RWPE1 (cell line): Measurements from ENCODE around the gene GPHN.

Experiments used
- CTCF ChIA-PET: fragments of 350-600 bp; sonication (Branson Sonifier 250); formaldehyde crosslinking; extraction: SDS; loops from one replicate; lab custom pipeline; 2021; lab: Yijun Ruan, JAX
- POLR2A ChIA-PET: fragments of 400-600 bp; formaldehyde crosslinking; extraction: SDS; loops from one replicate; lab custom pipeline; 2020; ENCODE audit warnings: antibody characterized with exemption; ENCODE audit not compliant: low non-redundant PET; lab: Yijun Ruan, JAX
- DNase-seq: peaks from one replicate; pipeline ENCODE4 v3.0.0; 2012; ENCODE audit warnings: low spot score
- H3K27ac ChIP-seq: fragments of 450-650 bp; 2 replicates; pipeline ENCODE4 v1.5.1; 2017
- TF ChIP-seq, protein P1 (sequence below): fragments of 450-650 bp; conservative IDR thresholded peaks from 2 replicates; pipeline ENCODE4 v1.5.1; 2017; ENCODE audit warnings: low read depth, mild to moderate bottlenecking

Gene GPHN

DNA sequence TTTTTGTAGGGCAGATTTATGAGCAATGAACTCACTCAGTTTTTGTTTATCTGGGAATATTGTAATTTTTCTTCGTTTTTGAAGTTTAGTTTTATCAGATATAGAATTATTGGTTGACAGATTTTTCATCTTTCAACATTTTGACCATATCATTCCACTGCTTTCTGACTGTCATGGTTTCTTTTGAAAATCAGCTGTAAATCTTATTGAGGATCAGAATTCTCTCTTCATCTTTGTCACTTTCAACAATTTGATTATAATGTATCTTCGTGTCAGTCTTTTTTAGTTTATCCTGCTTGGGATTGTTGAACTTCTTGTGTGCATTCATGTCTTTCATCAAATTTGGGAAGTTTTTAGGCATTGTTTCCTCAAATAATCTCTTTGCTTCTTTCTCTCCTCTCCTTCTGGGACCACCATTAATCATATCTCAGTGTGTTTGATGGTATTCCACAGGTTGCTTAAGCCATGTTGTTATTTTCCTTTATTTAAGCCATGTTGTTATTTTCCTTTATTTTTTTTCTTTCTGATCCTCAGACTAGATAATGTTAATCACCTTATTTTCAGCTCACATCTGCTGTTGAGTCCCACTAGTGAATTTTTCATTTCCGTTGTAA is 451.6 kb downstream of the GPHN start:
- ChIA-PET POLR2A (no interaction called here), CTCF (interaction anchor here (0.5 kb wide), 1 partner anchor 185 kb away, joined by 10 read pairs; no protein-coding TSS in a partner anchor)
- no peak overlapping the region for H3K27ac ChIP-seq
- TF ChIP-seq, protein P1, sequence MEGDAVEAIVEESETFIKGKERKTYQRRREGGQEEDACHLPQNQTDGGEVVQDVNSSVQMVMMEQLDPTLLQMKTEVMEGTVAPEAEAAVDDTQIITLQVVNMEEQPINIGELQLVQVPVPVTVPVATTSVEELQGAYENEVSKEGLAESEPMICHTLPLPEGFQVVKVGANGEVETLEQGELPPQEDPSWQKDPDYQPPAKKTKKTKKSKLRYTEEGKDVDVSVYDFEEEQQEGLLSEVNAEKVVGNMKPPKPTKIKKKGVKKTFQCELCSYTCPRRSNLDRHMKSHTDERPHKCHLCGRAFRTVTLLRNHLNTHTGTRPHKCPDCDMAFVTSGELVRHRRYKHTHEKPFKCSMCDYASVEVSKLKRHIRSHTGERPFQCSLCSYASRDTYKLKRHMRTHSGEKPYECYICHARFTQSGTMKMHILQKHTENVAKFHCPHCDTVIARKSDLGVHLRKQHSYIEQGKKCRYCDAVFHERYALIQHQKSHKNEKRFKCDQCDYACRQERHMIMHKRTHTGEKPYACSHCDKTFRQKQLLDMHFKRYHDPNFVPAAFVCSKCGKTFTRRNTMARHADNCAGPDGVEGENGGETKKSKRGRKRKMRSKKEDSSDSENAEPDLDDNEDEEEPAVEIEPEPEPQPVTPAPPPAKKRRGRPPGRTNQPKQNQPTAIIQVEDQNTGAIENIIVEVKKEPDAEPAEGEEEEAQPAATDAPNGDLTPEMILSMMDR = no peak
- DNase-seq = no peak

DNA sequence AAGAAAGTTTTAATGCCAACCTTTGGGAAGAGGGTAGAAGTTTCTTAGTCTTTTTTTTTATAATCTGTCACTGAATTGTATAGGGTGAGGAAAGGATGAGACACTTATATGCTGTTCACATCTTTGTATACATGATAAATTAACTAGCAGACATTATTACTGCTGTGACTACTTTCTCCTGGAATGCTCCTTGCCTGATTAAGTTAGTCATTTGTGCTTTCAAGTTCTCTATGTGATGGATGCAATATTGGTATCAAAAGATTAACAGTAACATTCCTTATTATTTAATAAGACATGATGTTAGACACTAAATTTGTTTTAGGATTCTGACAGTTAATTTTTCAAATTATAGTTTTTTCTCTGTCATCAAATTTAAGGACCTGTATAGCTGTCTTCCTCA is 457.9 kb downstream of the GPHN start:
- ChIA-PET POLR2A (no interaction called here), CTCF (no interaction called here)
- TF ChIP-seq, protein P1 = no peak
- DNase-seq = peak; percentile 20
- no peak overlapping the region for H3K27ac ChIP-seq

- H3K27ac ChIP-seq = no peak overlapping the region
- ChIA-PET POLR2A (no interaction called here), CTCF (interaction anchor here (0.7 kb wide), 1 partner anchor 25 kb away, joined by 3 read pairs; no protein-coding TSS in a partner anchor)
- TF ChIP-seq, protein P1 = no peak
- DNase-seq = no peak
Observed at GRCh38 chr14:66972469-66972868, 464.5 kb downstream of the GPHN start.

DNA sequence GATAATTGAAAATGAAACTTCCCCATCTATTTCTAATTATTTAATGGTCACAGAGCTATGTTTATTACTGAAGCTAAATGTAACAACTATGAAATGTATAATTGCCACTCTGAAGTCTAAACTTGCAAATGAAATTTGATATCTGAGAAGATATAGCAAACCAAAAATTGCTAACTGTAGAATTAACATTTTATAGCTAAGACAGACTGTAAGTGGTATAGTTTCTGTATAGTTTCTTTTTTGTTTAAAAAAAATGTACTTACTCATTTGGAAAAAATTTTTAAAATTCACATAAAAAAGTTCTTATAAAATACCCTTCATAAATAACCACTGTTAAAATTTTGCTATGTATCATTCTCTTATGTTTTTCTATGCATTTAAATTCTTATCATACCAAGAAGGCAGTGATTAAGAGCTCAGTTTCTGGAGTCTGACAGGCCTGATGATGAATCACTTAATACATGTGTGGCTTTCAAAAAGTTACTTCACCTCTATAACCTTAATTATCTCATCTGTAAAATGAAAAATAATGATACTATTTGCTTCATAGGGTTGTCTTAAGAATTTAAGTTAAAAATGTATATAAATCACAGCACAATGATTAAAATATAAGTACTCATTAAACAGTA is 466.6 kb downstream of the GPHN start:
- H3K27ac ChIP-seq = no peak overlapping the region
- TF ChIP-seq, protein P1 = no peak
- CTCF ChIA-PET = interaction anchor here (0.6 to 0.7 kb wide), 2 partner anchors 75 to 161 kb away, joined by 3 to 4 read pairs; no protein-coding TSS in a partner anchor
- POLR2A ChIA-PET = no interaction called here
- DNase-seq = peak; percentile 18

DNA sequence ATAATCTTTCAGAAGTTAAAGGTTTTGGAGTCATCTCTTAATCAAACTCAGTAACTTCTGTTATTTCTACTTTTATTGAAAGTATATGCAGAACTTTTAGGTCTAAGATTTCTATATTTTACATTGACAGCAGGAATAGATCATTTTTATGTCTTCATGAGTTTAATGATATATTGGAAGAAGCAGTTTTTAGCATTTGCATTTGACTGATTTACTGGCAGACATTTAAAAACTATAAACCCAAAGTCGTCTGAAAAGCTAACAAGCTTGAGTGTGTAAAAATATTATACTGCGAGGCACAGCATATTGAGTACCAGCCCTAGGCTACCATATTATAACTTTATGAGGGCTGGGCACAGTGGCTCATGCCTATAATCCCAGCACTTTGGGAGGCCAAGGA is 467.3 kb downstream of the GPHN start:
- DNase-seq = no peak
- H3K27ac ChIP-seq = no peak overlapping the region
- CTCF ChIA-PET = interaction anchor here (0.6 kb wide), 1 partner anchor 140 kb away, joined by 4 read pairs; no protein-coding TSS in a partner anchor
- TF ChIP-seq, protein P1 = no peak
- POLR2A ChIA-PET = no interaction called here

DNA sequence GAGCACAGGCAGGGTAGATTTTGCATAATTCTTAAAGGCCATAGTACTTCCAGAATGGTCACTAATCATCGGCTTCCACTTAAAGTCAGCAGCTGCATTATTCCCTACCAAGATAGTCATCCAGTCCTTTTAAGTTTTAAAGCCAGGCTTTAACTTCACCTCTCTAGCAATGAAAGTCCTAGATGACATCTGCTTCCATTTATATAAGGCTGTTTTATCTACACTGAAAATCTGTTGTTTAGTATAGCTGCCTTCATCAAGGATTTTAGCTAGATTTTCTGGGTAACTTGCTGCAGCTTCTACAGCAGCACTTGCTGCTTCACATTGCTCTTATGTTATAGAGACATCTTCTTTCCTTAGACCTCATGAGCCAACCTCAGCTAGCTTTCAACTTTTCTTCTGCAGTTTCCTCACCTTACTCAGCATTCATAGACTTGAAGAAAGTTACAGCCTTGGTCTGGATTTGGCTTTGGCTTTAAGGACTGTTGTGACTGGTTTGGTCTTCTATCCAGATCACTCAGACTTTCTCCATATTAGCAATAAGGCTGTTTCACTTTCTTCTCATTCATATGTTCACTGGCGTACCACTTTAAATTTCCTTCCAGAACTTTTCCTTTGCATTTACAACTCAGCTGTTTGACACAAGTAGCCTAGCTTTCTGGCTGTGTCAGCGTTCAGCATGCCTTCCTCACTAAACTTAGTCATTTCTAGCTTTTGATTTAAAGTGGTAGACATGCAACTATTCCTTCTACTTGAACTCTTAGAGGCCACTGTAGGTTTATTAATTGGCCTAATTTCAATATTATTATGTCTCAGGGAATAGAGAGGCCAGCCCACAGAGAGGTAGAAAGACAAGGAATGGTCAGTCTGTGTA is 471.4 kb downstream of the GPHN start:
- ChIA-PET CTCF (interaction anchor here (0.6 kb wide), 1 partner anchor 42 kb away, joined by 3 read pairs; no protein-coding TSS in a partner anchor), POLR2A (no interaction called here)
- DNase-seq = no peak
- TF ChIP-seq, protein P1 = no peak
- H3K27ac ChIP-seq = no peak overlapping the region
